ENCODE results near the gene C1orf159. TPM values are rescaled to one million over a fixed set of nuclear protein-coding genes. Genes with fewer than 3 reads are reported as not detected.

Gene C1orf159
- total and polyA plus RNA-seq, 9 of the 15 experiments (the other 6 are each of a cell fraction or from before 2014, with no cell fraction given), result 0.28 to 54.9 (median 10.6) TPM

DNA sequence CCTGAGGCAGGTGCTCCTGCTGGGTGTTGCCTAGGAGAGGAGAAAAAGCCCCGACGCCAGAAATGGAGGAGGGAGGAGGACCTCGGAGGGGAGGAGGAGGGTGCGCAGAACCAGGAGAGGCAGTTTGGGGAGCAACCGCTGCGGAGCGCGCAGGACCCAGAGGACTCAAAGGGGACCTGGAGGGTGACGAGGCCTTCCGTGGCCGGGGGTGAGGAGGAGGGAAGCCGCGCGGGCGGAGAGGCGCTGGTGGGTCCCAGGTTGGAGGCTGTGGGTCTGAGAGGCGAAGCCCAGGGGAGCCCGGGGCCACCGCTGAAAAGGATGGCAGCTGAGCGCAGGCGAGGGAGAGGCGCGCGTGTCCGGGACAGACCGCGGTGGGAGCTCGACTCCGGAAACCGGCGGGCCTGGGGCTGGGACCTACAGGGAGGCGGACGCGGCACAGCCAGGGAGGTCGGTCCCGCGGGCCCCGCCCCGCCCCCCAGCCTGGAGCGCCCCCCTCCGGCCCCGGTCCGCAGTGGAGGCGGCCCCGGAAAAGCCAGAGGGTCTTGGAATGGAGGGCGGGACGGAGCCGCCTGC is 56.9 kb downstream of the C1orf159 start (continued):
- TF ChIP-seq, protein P1, sequence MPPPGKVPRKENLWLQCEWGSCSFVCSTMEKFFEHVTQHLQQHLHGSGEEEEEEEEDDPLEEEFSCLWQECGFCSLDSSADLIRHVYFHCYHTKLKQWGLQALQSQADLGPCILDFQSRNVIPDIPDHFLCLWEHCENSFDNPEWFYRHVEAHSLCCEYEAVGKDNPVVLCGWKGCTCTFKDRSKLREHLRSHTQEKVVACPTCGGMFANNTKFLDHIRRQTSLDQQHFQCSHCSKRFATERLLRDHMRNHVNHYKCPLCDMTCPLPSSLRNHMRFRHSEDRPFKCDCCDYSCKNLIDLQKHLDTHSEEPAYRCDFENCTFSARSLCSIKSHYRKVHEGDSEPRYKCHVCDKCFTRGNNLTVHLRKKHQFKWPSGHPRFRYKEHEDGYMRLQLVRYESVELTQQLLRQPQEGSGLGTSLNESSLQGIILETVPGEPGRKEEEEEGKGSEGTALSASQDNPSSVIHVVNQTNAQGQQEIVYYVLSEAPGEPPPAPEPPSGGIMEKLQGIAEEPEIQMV (tag; conservative IDR thresholded peaks at IDR 0.05; ENCODE audit: low read depth), result peak; percentile 92
- no peak for TF ChIP-seq ZBTB1 (CRISPR knock-in tag; IDR thresholded peaks at IDR 0.05; ENCODE audit: borderline replicate concordance, low read depth)
- 0 out of 2 replicates have a peak, but pooled peaks have one; percentile 54 for TF ChIP-seq ZBTB2 (IDR thresholded peaks at IDR 0.05)
- TF ChIP-seq ZNF408 (CRISPR knock-in tag; IDR thresholded peaks at IDR 0.05; ENCODE audit: low read depth), result no peak
- TF ChIP-seq ZNF644 (tag; IDR thresholded peaks at IDR 0.05; ENCODE audit: low read depth), result no peak
- no peak for TF ChIP-seq SIX5 (IDR thresholded peaks at IDR 0.05; ENCODE audit: borderline replicate concordance in 1 of 2, insufficient read depth in 1 of 2, low read depth in 1 of 2, low read length in 2 of 2)
- no peak for TF ChIP-seq ZNF134 (CRISPR knock-in tag; conservative IDR thresholded peaks at IDR 0.05)
- no peak for TF ChIP-seq ZNF395 (CRISPR knock-in tag; IDR thresholded peaks at IDR 0.05)
- no peak for TF ChIP-seq IRF2 (CRISPR knock-in tag; IDR thresholded peaks at IDR 0.05)
- TF ChIP-seq SNRNP70 (optimal IDR thresholded peaks at IDR 0.05; ENCODE audit: low read depth, low read length), result no peak
- TF ChIP-seq TCF15 (CRISPR knock-in tag; IDR thresholded peaks at IDR 0.05), result no peak
- no peak for TF ChIP-seq GATA2 (CRISPR knock-in tag; IDR thresholded peaks at IDR 0.05)
- TF ChIP-seq RBBP5 (IDR thresholded peaks at IDR 0.05; ENCODE audit: borderline replicate concordance, insufficient read depth, low read length, poor library complexity, severe bottlenecking), result peak; percentile 62
- TF ChIP-seq SETDB1 (IDR thresholded peaks at IDR 0.05; ENCODE audit: low read length), result no peak
- TF ChIP-seq, protein P2, sequence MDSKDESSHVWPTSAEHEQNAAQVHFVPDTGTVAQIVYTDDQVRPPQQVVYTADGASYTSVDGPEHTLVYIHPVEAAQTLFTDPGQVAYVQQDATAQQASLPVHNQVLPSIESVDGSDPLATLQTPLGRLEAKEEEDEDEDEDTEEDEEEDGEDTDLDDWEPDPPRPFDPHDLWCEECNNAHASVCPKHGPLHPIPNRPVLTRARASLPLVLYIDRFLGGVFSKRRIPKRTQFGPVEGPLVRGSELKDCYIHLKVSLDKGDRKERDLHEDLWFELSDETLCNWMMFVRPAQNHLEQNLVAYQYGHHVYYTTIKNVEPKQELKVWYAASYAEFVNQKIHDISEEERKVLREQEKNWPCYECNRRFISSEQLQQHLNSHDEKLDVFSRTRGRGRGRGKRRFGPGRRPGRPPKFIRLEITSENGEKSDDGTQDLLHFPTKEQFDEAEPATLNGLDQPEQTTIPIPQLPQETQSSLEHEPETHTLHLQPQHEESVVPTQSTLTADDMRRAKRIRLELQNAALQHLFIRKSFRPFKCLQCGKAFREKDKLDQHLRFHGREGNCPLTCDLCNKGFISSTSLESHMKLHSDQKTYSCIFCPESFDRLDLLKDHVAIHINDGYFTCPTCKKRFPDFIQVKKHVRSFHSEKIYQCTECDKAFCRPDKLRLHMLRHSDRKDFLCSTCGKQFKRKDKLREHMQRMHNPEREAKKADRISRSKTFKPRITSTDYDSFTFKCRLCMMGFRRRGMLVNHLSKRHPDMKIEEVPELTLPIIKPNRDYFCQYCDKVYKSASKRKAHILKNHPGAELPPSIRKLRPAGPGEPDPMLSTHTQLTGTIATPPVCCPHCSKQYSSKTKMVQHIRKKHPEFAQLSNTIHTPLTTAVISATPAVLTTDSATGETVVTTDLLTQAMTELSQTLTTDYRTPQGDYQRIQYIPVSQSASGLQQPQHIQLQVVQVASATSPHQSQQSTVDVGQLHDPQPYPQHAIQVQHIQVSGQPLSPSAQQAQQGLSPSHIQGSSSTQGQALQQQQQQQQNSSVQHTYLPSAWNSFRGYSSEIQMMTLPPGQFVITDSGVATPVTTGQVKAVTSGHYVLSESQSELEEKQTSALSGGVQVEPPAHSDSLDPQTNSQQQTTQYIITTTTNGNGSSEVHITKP (IDR thresholded peaks at IDR 0.05; ENCODE audit: partially characterized antibody), result no peak
- TF ChIP-seq NBN (IDR thresholded peaks at IDR 0.05; ENCODE audit: low read depth), result no peak
- TF ChIP-seq NFYB (IDR thresholded peaks at IDR 0.05; ENCODE audit: extremely low read depth, insufficient read length), result no peak
- TF ChIP-seq MED1 (CRISPR knock-in tag; IDR thresholded peaks at IDR 0.05; ENCODE audit: borderline replicate concordance), result no peak
- TF ChIP-seq TCF3 (CRISPR knock-in tag; IDR thresholded peaks at IDR 0.05), result no peak
- no peak for TF ChIP-seq MAFF (IDR thresholded peaks at IDR 0.05; ENCODE audit: low read length)
